ENCODE data around the gene KCNA5. TPM values are rescaled to one million over a fixed set of nuclear protein-coding genes. Genes with fewer than 3 reads are reported as not detected.

Gene KCNA5
- total RNA-seq, 1 experiment from 2014 or later: not detected

- BruUV-seq (replicated peaks): no TSS peak
- RAD21 ChIA-PET (ENCODE audit: low non-redundant PET in 1 of 2, low total read pairs in 2 of 2, uncharacterized antibody in 2 of 2, unreplicated experiment in 2 of 2): no interaction called here
- H3K9me3 ChIP-seq (ENCODE audit: control insufficient read depth in 1 of 2, insufficient read depth in 1 of 2, low read depth in 1 of 2, low read length in 2 of 2): no peaks in the 10 kb centered on the region
- DNase-seq (ENCODE audit: low read depth, low spot score) (no peak), ATAC-seq (no peak)
- intact Hi-C loops (cut with micrococcal nuclease): no loop called here
- no peaks in the 10 kb centered on the region for H4K20me1 ChIP-seq (ENCODE audit: insufficient read depth)
- TF ChIP-seq JUND (IDR thresholded peaks at IDR 0.05): no peak
- no peak for TF ChIP-seq EZH2 (IDR thresholded peaks at IDR 0.05)
- TF ChIP-seq POLR2A (IDR thresholded peaks at IDR 0.05; ENCODE audit: borderline replicate concordance, extremely low read depth, insufficient read depth, insufficient read length): no peak
- TF ChIP-seq, protein P1, sequence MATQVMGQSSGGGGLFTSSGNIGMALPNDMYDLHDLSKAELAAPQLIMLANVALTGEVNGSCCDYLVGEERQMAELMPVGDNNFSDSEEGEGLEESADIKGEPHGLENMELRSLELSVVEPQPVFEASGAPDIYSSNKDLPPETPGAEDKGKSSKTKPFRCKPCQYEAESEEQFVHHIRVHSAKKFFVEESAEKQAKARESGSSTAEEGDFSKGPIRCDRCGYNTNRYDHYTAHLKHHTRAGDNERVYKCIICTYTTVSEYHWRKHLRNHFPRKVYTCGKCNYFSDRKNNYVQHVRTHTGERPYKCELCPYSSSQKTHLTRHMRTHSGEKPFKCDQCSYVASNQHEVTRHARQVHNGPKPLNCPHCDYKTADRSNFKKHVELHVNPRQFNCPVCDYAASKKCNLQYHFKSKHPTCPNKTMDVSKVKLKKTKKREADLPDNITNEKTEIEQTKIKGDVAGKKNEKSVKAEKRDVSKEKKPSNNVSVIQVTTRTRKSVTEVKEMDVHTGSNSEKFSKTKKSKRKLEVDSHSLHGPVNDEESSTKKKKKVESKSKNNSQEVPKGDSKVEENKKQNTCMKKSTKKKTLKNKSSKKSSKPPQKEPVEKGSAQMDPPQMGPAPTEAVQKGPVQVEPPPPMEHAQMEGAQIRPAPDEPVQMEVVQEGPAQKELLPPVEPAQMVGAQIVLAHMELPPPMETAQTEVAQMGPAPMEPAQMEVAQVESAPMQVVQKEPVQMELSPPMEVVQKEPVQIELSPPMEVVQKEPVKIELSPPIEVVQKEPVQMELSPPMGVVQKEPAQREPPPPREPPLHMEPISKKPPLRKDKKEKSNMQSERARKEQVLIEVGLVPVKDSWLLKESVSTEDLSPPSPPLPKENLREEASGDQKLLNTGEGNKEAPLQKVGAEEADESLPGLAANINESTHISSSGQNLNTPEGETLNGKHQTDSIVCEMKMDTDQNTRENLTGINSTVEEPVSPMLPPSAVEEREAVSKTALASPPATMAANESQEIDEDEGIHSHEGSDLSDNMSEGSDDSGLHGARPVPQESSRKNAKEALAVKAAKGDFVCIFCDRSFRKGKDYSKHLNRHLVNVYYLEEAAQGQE (IDR thresholded peaks at IDR 0.05; ENCODE audit: low read depth): no peak
- no peak for TF ChIP-seq EZH2phosphoT487 (IDR thresholded peaks at IDR 0.05; ENCODE audit: borderline replicate concordance)
- TF ChIP-seq, protein P2, sequence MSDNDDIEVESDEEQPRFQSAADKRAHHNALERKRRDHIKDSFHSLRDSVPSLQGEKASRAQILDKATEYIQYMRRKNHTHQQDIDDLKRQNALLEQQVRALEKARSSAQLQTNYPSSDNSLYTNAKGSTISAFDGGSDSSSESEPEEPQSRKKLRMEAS (IDR thresholded peaks at IDR 0.05): no peak
- no peak for TF ChIP-seq SIN3A (IDR thresholded peaks at IDR 0.05; ENCODE audit: low read depth)
- no peak for TF ChIP-seq ELF1 (IDR thresholded peaks at IDR 0.05; ENCODE audit: borderline replicate concordance, low read depth)
- no peak for TF ChIP-seq ZFX (IDR thresholded peaks at IDR 0.05)
- TF ChIP-seq ZNF274 (IDR thresholded peaks at IDR 0.05; ENCODE audit: low read depth, low read length): no peak
- TF ChIP-seq RAD21 (IDR thresholded peaks at IDR 0.05; ENCODE audit: low read depth): no peak
- no peak for TF ChIP-seq TCF7L2 (IDR thresholded peaks at IDR 0.05; ENCODE audit: borderline replicate concordance, extremely low read depth, insufficient read depth, insufficient read length)
- no peak overlapping the region for H3K9ac ChIP-seq (ENCODE audit: low read length)
- no peaks in the 10 kb centered on the region for H3K36me3 ChIP-seq (ENCODE audit: control insufficient read depth in 1 of 2, insufficient read depth in 2 of 2, low read length in 2 of 2)
- H3K9me2 ChIP-seq (ENCODE audit: insufficient read depth): no peaks in the 10 kb centered on the region
- H3K79me2 ChIP-seq (ENCODE audit: insufficient read depth, low read length): no peaks in the 10 kb centered on the region
- H3K27ac ChIP-seq (ENCODE audit: low read depth, low read length): no peak overlapping the region
- CTCF ChIA-PET: interaction anchor here (1.5 kb wide), 1 partner anchor 162 kb away, joined by 3 read pairs; no protein-coding TSS in a partner anchor
- H2AFZ ChIP-seq (ENCODE audit: low read depth, low read length, poor library complexity, severe bottlenecking): no peak overlapping the region
- H3K4me3 ChIP-seq (replicated peaks in 1 of 2; ENCODE audit: low read depth in 1 of 2, low read length in 2 of 2): no peak overlapping the region
- H3K4me2 ChIP-seq (ENCODE audit: low read length): no peak overlapping the region
- POLR2A ChIA-PET: no interaction called here
- H3K27me3 ChIP-seq (ENCODE audit: insufficient read depth, low read length): peaks cover 23% of the 10 kb centered on the region; the same call in 1 of the 2 replicates
- no peaks in the 10 kb centered on the region for H3K4me1 ChIP-seq (ENCODE audit: control insufficient read depth in 1 of 2, insufficient read depth in 2 of 2, low read length in 2 of 2)
Measured at GRCh38 chr12:5018677-5019076, 25.0 kb upstream of the KCNA5 start.

Measured in HCT116 (cell line).